Endodermal cell (in vitro differentiated cells): ENCODE measurements around the gene ATG9B. TPM values are rescaled to one million over a fixed set of nuclear protein-coding genes. Genes with fewer than 3 reads are reported as not detected.

Experiments used
- DNase-seq: peaks from one replicate; pipeline ENCODE4 v3.0.0-alpha.2; 2017
- H3K27ac ChIP-seq: 2 replicates; pipeline ENCODE4 v1.5.1; 2013; ENCODE audit warnings: mild to moderate bottlenecking, low read depth, low read length, moderate library complexity
- H3K27me3 ChIP-seq: 2 replicates; pipeline ENCODE4 v1.6.1; 2013; ENCODE audit warnings: mild to moderate bottlenecking, low read length, moderate library complexity; ENCODE audit not compliant: insufficient read depth, control insufficient read depth, poor library complexity, severe bottlenecking
- H3K36me3 ChIP-seq: 2 replicates; pipeline ENCODE4 v1.7.0; 2013; ENCODE audit warnings: mild to moderate bottlenecking, low read length, moderate library complexity; ENCODE audit not compliant: control insufficient read depth, insufficient read depth
- H3K4me1 ChIP-seq: one replicate; pipeline ENCODE4 v1.7.0; 2013; ENCODE audit warnings: low read length; ENCODE audit not compliant: control insufficient read depth, insufficient read depth
- H3K4me3 ChIP-seq: 2 replicates; pipeline ENCODE4 v1.5.1; 2013; ENCODE audit warnings: mild to moderate bottlenecking, low read length, moderate library complexity
- H3K9ac ChIP-seq: 2 replicates; pipeline ENCODE4 v1.6.1; 2013; ENCODE audit warnings: mild to moderate bottlenecking, low read length, moderate library complexity; ENCODE audit not compliant: poor library complexity, severe bottlenecking; ENCODE audit errors: extremely low read depth
- H3K9me3 ChIP-seq: 2 replicates; pipeline ENCODE4 v1.6.1; 2013; ENCODE audit warnings: mild to moderate bottlenecking, low read length, moderate library complexity; ENCODE audit not compliant: control insufficient read depth
- H3K27ac Mint-ChIP-seq: 2 replicates; pipeline ENCODE4 v1.8.0; 2020; ENCODE audit warnings: mixed read lengths
- H3K27me3 Mint-ChIP-seq: 2 replicates; pipeline ENCODE4 v1.8.0; 2021; ENCODE audit warnings: mild to moderate bottlenecking, mixed read lengths; ENCODE audit not compliant: insufficient read depth
- H3K36me3 Mint-ChIP-seq: 2 replicates; pipeline ENCODE4 v1.8.0; 2020; ENCODE audit warnings: low read depth, mixed read lengths
- H3K4me1 Mint-ChIP-seq: 2 replicates; pipeline ENCODE4 v1.8.0; 2020; ENCODE audit warnings: mixed read lengths
- H3K4me3 Mint-ChIP-seq: 2 replicates; pipeline ENCODE4 v1.8.0; 2020; ENCODE audit warnings: mild to moderate bottlenecking, moderate library complexity, mixed read lengths
- H3K9me3 Mint-ChIP-seq: 2 replicates; pipeline ENCODE4 v1.8.0; 2020; ENCODE audit warnings: mild to moderate bottlenecking, mixed read lengths
- CTCF ChIP-seq: fragments of 200-600 bp; sonication (generic); conservative IDR thresholded peaks from 2 replicates; pipeline ENCODE4 v1.5.0; 2021; ENCODE audit warnings: antibody characterized with exemption, mild to moderate bottlenecking
- WGBS, 2 experiments: methylation state at CpG; one replicate each; pipeline versions ENCODE4 v1.1.5 to v1.1.7; 2013; ENCODE audit warnings: missing lambda C conversion rate in 2 of 2, mixed read lengths in 1 of 2; ENCODE audit not compliant: insufficient coverage in 1 of 2, insufficient read length in 1 of 2; 5-methylcytosine and 5-hydroxymethylcytosine counted together
- total RNA-seq, 2 donors: library from RNA; stranded (reverse); fragmentation: NEBNext Ultra II Directional in 1 of 2; extraction: Animal tissue kit (Norgen Biotek cat#: 25700) in 1 of 2; gene quantifications; 2 replicates in 1 of 2; 3 replicates in 1 of 2; pipeline ENCODE4 v1.2.1, GENCODE V29; 2021

Gene ATG9B
- total RNA-seq, 2 donors from 2014 or later, result 2.0 to 3.0 TPM

DNA sequence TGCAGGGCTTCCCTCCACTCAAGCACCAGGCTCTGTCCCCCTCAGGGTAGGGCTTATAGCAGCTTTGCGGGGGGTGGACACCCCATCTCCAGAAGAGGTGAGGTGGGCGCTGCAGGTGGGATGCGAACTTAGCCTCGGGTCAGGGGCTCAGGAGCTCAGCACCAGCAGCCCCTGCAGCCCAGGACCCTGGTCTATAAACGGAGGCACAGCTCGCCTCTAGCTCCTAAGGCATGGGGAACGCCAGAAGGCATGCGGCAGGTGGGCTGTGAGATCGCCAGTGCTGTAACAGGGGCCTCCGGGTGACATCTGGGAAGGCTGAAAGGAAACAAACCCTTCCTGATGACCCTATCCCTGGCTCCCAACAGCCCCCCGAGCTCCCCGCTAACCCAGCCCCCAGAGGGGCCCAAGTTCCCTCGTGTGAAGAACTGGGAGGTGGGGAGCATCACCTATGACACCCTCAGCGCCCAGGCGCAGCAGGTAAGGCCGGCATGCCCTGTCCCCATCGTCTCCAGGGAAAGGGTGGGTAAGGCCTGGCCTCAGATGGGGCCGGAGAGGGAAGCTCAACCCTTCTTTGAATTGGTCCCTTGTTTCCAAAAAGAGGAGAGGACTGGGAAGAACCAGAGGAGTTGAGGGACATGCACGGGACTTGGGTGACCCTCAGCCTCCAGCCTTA, 29.3 kb downstream of the ATG9B start:
- WGBS, 2 experiments, result 86 to 94% methylated on average over 9 to 18 of the region's 19 CpGs
- H3K4me1 ChIP-seq, result peaks cover 6% of the 10 kb centered on the region
- Mint-ChIP-seq H3K4me1 (no peaks in the 10 kb centered on the region), H3K9me3 (peaks cover 15% of the 10 kb centered on the region), H3K36me3 (no peaks in the 10 kb centered on the region), H3K27ac (no peak overlapping the region), H3K27me3 (peaks cover 13% of the 10 kb centered on the region), H3K4me3 (no peak overlapping the region)
- peak; percentile 52 for DNase-seq
- H3K27me3 ChIP-seq, result no peaks in the 10 kb centered on the region
- no peak overlapping the region for H3K9ac ChIP-seq
- H3K4me3 ChIP-seq, result no peak overlapping the region
- no peak overlapping the region for H3K27ac ChIP-seq
- no peak for TF ChIP-seq CTCF
- H3K9me3 ChIP-seq, result no peaks in the 10 kb centered on the region
- H3K36me3 ChIP-seq, result no peaks in the 10 kb centered on the region

GRCh38 chr7:150994141-150994837, 30.0 kb downstream of the ATG9B start:
- H3K4me1 ChIP-seq, result peaks cover 6% of the 10 kb centered on the region
- no peak overlapping the region for H3K4me3 Mint-ChIP-seq
- no peak overlapping the region for H3K4me3 ChIP-seq
- H3K9me3 ChIP-seq, result no peaks in the 10 kb centered on the region
- DNase-seq, result peak; percentile 67
- peaks cover 20% of the 10 kb centered on the region for H3K27me3 Mint-ChIP-seq
- no peak overlapping the region for H3K27ac ChIP-seq
- no peaks in the 10 kb centered on the region for H3K36me3 ChIP-seq
- TF ChIP-seq CTCF, result no peak
- no peak overlapping the region for H3K9ac ChIP-seq
- H3K4me1 Mint-ChIP-seq, result no peaks in the 10 kb centered on the region
- H3K9me3 Mint-ChIP-seq, result peaks cover 21% of the 10 kb centered on the region
- WGBS, 2 experiments, result 73 to 78% methylated on average over 3 to 15 of the region's 15 CpGs
- H3K27me3 ChIP-seq, result no peaks in the 10 kb centered on the region
- H3K27ac Mint-ChIP-seq, result no peak overlapping the region
- H3K36me3 Mint-ChIP-seq, result no peaks in the 10 kb centered on the region

GRCh38 chr7:150993511-150993910, 30.8 kb downstream of the ATG9B start:
- Mint-ChIP-seq H3K36me3 (no peaks in the 10 kb centered on the region), H3K4me1 (peaks cover 3% of the 10 kb centered on the region), H3K27me3 (peaks cover 26% of the 10 kb centered on the region), H3K4me3 (no peak overlapping the region), H3K9me3 (peaks cover 21% of the 10 kb centered on the region), H3K27ac (no peak overlapping the region)
- Histone ChIP-seq H3K9me3 (no peaks in the 10 kb centered on the region), H3K4me1 (peaks cover 6% of the 10 kb centered on the region), H3K27ac (peak overlapping the region; percentile 11), H3K4me3 (no peak overlapping the region), H3K27me3 (no peaks in the 10 kb centered on the region), H3K9ac (no peak overlapping the region), H3K36me3 (no peaks in the 10 kb centered on the region)
- WGBS, 2 experiments, result 85% methylated on average over 14 of the region's 14 CpGs; no CpG with 5 or more reads in 1 of the 2 experiments
- TF ChIP-seq CTCF, result no peak
- peak; percentile 79 for DNase-seq
